CD4-positive, CD25-positive, alpha-beta regulatory T cell (primary cell): ENCODE data around the gene CFAP77. TPM values are rescaled to one million over a fixed set of nuclear protein-coding genes. Genes with fewer than 3 reads are reported as not detected.

Experiments used
- ATAC-seq, 2 donors: fragments of 150-1000 bp; cut with Tn5 transposase; one replicate each; pipeline ENCODE4 v1.10.0; 2021; ENCODE audit warnings: low read depth in 2 of 2, moderate number of reproducible peaks in 2 of 2, moderate library complexity in 1 of 2
- DNase-seq, 3 donors: peaks; one replicate each; pipeline versions ENCODE4 v3.0.0 to v3.0.0-alpha.2; 2012 to 2022; ENCODE audit warnings: mixed read lengths in 1 of 3
- H3K27ac ChIP-seq: one replicate; pipeline ENCODE4 v1.7.0; 2013; ENCODE audit warnings: mild to moderate bottlenecking, low read length; ENCODE audit not compliant: insufficient read depth, poor library complexity, severe bottlenecking
- H3K27me3 ChIP-seq: one replicate; pipeline ENCODE4 v1.7.0; 2013; ENCODE audit warnings: low read length; ENCODE audit not compliant: control insufficient read depth, insufficient read depth
- H3K36me3 ChIP-seq: one replicate; pipeline ENCODE4 v1.7.0; 2013; ENCODE audit warnings: mild to moderate bottlenecking, low read length, moderate library complexity; ENCODE audit not compliant: control insufficient read depth, insufficient read depth
- H3K4me1 ChIP-seq: 2 replicates; pipeline ENCODE4 v1.7.0; 2013; ENCODE audit warnings: mild to moderate bottlenecking, low read length; ENCODE audit not compliant: insufficient read depth, control insufficient read depth, poor library complexity, severe bottlenecking
- H3K4me3 ChIP-seq: one replicate; pipeline ENCODE4 v1.7.0; 2013; ENCODE audit warnings: low read depth, mild to moderate bottlenecking, low read length, moderate library complexity
- H3K9me3 ChIP-seq, 2 experiments: 1 replicate in 1 of 2; 2 replicates in 1 of 2; pipeline ENCODE4 v1.7.0; 2013; ENCODE audit warnings: low read length in 2 of 2, mild to moderate bottlenecking in 1 of 2, moderate library complexity in 1 of 2; ENCODE audit not compliant: control insufficient read depth in 2 of 2
- H3K27ac Mint-ChIP-seq, 3 donors: one replicate each; pipeline ENCODE4 v1.8.0; 2020 to 2022; ENCODE audit warnings: mild to moderate bottlenecking in 3 of 3, mixed read lengths in 3 of 3, moderate library complexity in 2 of 3
- H3K27me3 Mint-ChIP-seq: one replicate; pipeline ENCODE4 v1.8.0; 2022; ENCODE audit warnings: mild to moderate bottlenecking, mixed read lengths
- H3K36me3 Mint-ChIP-seq: one replicate; pipeline ENCODE4 v1.8.0; 2020; ENCODE audit warnings: mixed read lengths
- H3K4me1 Mint-ChIP-seq, 4 donors: one replicate each; pipeline ENCODE4 v1.8.0; 2020 to 2022; ENCODE audit warnings: mixed read lengths in 4 of 4, mild to moderate bottlenecking in 1 of 4
- H3K4me3 Mint-ChIP-seq, 4 donors: one replicate each; pipeline ENCODE4 v1.8.0; 2020 to 2022; ENCODE audit warnings: mild to moderate bottlenecking in 4 of 4, mixed read lengths in 4 of 4, moderate library complexity in 3 of 4
- H3K9me3 Mint-ChIP-seq, 7 donors: one replicate each; pipeline ENCODE4 v1.8.0; 2020 to 2022; ENCODE audit warnings: mixed read lengths in 7 of 7, mild to moderate bottlenecking in 3 of 7, moderate library complexity in 2 of 7
- polyA plus RNA-seq, 4 donors: library from polyadenylated mRNA; unstranded; fragments of 300-500 nt; fragmentation: Illumina TruSeq; gene quantifications; one replicate each; pipeline ENCODE4 v1.2.3, GENCODE V29; 2021
- total RNA-seq: library from RNA; stranded (reverse); gene quantifications from one replicate; pipeline ENCODE4 v1.2.3, GENCODE V29; 2022

CFAP77 gene
- total and polyA plus RNA-seq, 5 donors from 2014 or later, result not detected

DNA sequence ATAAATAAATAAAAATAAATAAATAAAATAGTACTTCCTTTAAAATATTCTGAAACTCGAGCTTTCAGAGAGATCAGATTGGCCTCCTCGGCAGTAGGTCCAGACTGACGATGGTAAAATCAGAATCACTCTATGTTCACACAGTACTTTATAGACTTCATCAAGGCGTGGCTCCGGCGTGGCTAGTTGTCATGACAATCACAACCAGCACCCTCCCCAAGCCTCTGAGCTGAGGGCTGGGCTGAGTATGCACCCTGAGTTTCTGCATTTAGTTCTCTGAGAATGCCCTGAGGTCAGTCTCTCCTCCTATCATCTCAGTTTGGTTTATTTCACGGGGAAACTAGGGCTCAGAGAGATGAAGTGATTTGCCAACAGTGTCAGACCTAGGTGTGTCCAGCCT is 129.1 kb downstream of the CFAP77 start:
- no peak overlapping the region for H3K27ac ChIP-seq
- no peak overlapping the region for H3K4me3 ChIP-seq
- H3K4me1 Mint-ChIP-seq, result peaks cover 0 to 5% (median 0%) of the 10 kb centered on the region in 4 donors
- ATAC-seq, result no peak
- no peak overlapping the region for H3K4me3 Mint-ChIP-seq
- H3K36me3 ChIP-seq, result no peaks in the 10 kb centered on the region
- no peaks in the 10 kb centered on the region for H3K9me3 ChIP-seq
- peaks cover 4% of the 10 kb centered on the region for H3K27me3 Mint-ChIP-seq
- no peak overlapping the region for H3K27ac Mint-ChIP-seq
- no peaks in the 10 kb centered on the region for H3K27me3 ChIP-seq
- H3K9me3 Mint-ChIP-seq, result peaks cover 0 to 6% (median 0%) of the 10 kb centered on the region in 7 donors
- no peaks in the 10 kb centered on the region for H3K4me1 ChIP-seq
- no peak for DNase-seq
- H3K36me3 Mint-ChIP-seq, result peaks cover 8% of the 10 kb centered on the region

DNA sequence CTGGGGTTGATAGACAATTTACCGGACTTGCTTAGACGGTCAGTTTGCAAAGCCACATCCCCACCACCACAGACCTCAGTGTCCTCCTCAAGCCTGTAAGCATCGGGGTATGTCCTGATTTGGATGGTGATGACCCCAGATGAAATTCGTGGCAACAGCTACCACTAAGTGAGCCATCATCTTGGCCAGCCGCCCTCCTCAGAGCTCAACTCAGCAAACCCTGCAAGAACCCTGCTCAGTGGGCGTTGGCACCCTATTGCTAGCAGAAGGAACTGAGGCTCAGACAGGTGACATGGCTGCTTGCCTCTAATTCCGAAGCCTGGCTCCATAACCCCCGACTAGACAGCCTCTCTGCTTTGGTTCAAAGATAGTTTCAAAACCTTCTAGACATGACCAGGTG is 131.0 kb downstream of the CFAP77 start:
- Histone ChIP-seq H3K4me1 (no peaks in the 10 kb centered on the region), H3K27ac (no peak overlapping the region), H3K27me3 (no peaks in the 10 kb centered on the region), H3K4me3 (no peak overlapping the region), H3K36me3 (no peaks in the 10 kb centered on the region), H3K9me3 (no peaks in the 10 kb centered on the region)
- ATAC-seq (no peak), DNase-seq (no peak)
- H3K27me3 Mint-ChIP-seq, result peaks cover 4% of the 10 kb centered on the region
- H3K4me3 Mint-ChIP-seq, result no peak overlapping the region
- peaks cover 5% of the 10 kb centered on the region for H3K36me3 Mint-ChIP-seq
- H3K27ac Mint-ChIP-seq, result no peak overlapping the region
- no peaks in the 10 kb centered on the region for H3K9me3 Mint-ChIP-seq
- H3K4me1 Mint-ChIP-seq, result peaks cover 0 to under 1% (median 0%) of the 10 kb centered on the region in 4 donors

DNA sequence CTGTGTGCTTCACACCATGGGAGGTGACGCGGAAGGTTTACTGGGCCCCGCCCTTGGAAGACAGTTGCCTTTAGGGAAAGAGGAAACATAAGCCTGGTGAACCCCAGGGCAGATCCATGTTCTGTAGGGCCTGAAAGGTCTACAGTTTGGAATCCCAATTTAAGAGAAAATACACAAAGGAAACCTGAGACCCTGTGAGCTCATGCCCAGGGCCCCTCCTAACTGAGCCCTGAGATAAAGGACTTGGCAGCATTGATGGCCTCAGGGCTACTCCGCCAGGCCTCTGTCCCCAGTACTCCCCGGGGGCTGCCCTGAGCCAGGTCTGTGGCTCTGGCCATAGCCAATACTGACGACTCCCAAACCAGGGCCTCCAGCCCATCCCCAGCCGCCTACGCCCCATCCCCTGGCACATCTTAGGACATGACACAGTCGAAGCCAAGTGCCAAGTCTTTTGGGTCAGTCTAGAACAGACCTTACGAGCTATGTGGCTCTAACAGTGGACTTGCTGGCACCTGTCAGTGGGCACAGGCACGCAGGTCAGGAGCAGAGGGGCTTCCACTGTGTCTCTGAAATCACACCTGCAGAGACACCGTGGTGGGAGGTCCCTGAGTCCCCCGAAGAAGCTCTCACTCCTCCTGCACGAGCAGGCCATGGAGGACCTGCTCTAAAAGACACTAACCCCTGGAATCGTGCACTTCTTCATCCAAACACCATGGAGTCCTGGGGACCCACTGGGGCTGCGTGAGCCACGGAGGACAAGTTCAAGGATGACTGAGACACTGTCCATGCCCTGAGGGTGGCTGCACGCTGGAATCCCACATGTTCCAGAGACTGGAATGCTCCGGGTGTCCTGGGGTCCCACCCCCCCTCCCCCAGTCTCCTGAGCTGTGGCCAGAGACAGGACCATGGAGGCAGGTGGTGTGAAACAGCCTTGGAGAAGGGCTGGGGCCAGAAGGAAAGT is 132.1 kb downstream of the CFAP77 start:
- Mint-ChIP-seq H3K4me3 (no peak overlapping the region), H3K4me1 (no peaks in the 10 kb centered on the region), H3K27ac (no peak overlapping the region), H3K27me3 (peaks cover 4% of the 10 kb centered on the region), H3K9me3 (no peaks in the 10 kb centered on the region), H3K36me3 (no peaks in the 10 kb centered on the region)
- Histone ChIP-seq H3K27ac (no peak overlapping the region), H3K9me3 (no peaks in the 10 kb centered on the region), H3K4me1 (no peaks in the 10 kb centered on the region), H3K36me3 (no peaks in the 10 kb centered on the region), H3K27me3 (no peaks in the 10 kb centered on the region), H3K4me3 (no peak overlapping the region)
- no peak for ATAC-seq
- DNase-seq, result no peak

DNA sequence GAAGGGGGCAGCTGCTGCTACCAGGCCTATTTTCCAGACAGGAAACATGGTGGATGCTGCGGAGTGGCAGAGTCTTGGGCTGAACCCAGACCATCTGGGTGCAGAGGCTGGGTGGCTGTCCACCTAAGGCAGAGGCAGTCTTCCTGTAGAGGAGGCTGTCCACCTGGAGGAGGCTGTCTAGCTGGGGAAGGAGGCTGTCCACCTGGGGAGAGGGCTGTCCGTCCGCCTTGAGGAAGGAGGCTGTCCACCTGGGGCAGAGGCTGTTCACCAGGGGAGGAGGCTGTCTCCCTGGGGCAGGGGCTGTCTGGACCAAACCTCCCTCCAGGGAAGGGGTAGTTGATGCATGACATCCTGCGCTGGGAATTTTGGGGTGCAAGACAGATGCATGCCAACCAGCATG is 133.2 kb downstream of the CFAP77 start:
- H3K36me3 ChIP-seq, result no peaks in the 10 kb centered on the region
- Mint-ChIP-seq H3K27me3 (peaks cover 4% of the 10 kb centered on the region), H3K4me3 (no peak overlapping the region), H3K27ac (no peak overlapping the region), H3K4me1 (no peaks in the 10 kb centered on the region), H3K36me3 (no peaks in the 10 kb centered on the region), H3K9me3 (no peaks in the 10 kb centered on the region)
- H3K4me3 ChIP-seq, result no peak overlapping the region
- no peaks in the 10 kb centered on the region for H3K9me3 ChIP-seq
- no peaks in the 10 kb centered on the region for H3K4me1 ChIP-seq
- no peak for ATAC-seq
- DNase-seq, result no peak
- no peaks in the 10 kb centered on the region for H3K27me3 ChIP-seq
- no peak overlapping the region for H3K27ac ChIP-seq

DNA sequence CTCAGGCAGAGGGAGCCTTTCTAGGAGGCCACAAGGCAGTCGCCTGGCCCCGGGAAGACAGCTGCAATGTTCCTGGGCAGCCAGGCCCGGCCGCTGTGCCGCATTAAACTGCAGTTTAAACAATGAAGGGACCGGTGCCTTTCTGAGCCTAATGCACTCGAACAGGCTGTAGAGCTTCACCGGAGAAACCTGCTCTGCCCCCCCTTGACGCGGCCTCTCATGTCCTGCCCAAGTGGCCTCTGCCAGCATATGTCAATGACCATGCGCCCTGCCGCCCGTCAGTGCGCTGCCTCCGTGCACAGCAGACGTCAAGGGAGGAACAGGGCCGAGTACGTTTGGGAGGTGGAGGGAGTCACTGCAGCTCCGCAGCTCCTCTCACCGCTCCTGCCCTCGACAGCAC is 133.9 kb downstream of the CFAP77 start:
- Mint-ChIP-seq H3K36me3 (no peaks in the 10 kb centered on the region), H3K27ac (no peak overlapping the region)

DNA sequence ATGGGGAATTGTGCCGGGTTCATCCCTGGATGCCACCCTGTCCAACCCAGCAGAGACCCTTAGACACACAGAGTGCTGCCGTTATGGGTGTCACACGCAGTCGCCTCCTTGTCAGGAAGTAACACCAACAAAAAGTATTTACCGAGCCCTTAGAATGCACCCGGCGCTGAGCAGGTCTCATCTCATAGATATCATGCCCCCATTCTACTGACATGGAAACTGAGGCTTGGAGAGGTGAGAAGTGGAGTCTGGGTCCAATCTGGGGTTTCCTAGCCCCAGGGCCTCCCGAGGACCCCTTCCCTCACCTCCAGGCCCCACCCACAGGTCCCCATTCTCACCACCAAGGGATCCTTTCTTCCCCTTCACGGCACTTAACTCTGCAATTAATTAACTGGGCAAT is 135.6 kb downstream of the CFAP77 start:
- peaks cover 9% of the 10 kb centered on the region for H3K27me3 Mint-ChIP-seq
- no peaks in the 10 kb centered on the region for H3K36me3 Mint-ChIP-seq
- H3K27ac Mint-ChIP-seq, result no peak overlapping the region
- H3K9me3 Mint-ChIP-seq, result no peaks in the 10 kb centered on the region
- H3K9me3 ChIP-seq, result no peaks in the 10 kb centered on the region
- no peak overlapping the region for H3K4me3 ChIP-seq
- DNase-seq (no peak), ATAC-seq (no peak)
- H3K27me3 ChIP-seq, result no peaks in the 10 kb centered on the region
- H3K36me3 ChIP-seq, result no peaks in the 10 kb centered on the region
- no peak overlapping the region for H3K4me3 Mint-ChIP-seq
- H3K4me1 ChIP-seq, result no peaks in the 10 kb centered on the region
- no peak overlapping the region for H3K27ac ChIP-seq
- no peaks in the 10 kb centered on the region for H3K4me1 Mint-ChIP-seq

More for the DNA sequence above, 133.9 kb downstream of the CFAP77 start:
- no peak overlapping the region for H3K4me3 ChIP-seq
- no peaks in the 10 kb centered on the region for H3K9me3 ChIP-seq
- H3K4me1 Mint-ChIP-seq, result no peaks in the 10 kb centered on the region
- no peaks in the 10 kb centered on the region for H3K9me3 Mint-ChIP-seq
- H3K4me3 Mint-ChIP-seq, result no peak overlapping the region
- H3K27me3 ChIP-seq, result no peaks in the 10 kb centered on the region
- ATAC-seq, result no peak
- no peak overlapping the region for H3K27ac ChIP-seq
- H3K36me3 ChIP-seq, result no peaks in the 10 kb centered on the region
- DNase-seq, result no peak
- H3K27me3 Mint-ChIP-seq, result peaks cover 4% of the 10 kb centered on the region
- no peaks in the 10 kb centered on the region for H3K4me1 ChIP-seq

DNA sequence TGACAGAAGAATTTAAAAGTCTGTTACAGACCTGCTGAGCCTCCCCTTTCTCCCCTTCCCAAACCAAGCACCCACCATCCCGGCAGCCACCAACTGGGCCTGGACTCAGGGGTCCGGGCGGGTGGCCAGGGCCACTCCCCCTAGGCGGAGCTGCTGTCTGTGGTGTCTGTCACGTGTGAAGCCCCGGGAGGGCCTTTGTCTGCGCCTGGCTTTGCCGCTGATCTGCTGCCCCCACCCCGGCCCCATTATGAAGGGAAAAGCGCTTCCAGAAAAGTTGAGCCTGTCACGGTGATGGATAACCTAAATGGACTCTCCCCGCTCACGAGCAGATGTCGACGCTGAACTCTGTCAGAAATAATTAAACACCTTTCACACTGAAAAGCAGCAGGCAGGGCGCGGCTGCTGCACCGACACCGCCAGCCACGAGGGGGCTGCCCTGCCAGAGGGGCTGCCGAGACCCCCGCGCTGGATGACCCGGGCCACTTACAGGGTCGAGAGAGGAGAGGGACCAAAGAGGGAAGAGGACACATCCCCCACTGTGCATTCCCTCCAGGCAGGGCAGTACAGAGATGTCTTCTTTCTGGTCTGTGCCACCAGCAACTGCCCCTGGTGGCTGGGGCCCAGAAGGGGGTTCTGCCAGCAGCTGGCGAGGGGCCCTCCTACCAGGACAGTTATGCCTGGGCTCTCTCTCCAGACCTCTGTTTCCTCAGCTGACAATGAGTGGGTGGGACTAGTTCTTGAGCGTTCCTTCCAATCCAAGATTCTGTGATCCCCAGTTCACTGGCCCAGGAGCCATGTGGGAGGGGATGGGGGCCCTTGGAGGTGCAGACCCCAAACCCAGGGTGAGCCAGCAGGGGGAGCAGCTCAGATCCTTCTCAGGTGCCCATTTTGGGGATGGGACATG is 136.4 kb downstream of the CFAP77 start:
- Histone ChIP-seq H3K9me3 (no peaks in the 10 kb centered on the region), H3K4me3 (no peak overlapping the region), H3K4me1 (no peaks in the 10 kb centered on the region), H3K27me3 (no peaks in the 10 kb centered on the region), H3K27ac (no peak overlapping the region), H3K36me3 (no peaks in the 10 kb centered on the region)
- DNase-seq (no peak), ATAC-seq (no peak)
- Mint-ChIP-seq H3K36me3 (no peaks in the 10 kb centered on the region), H3K27me3 (peaks cover 10% of the 10 kb centered on the region), H3K9me3 (no peaks in the 10 kb centered on the region), H3K27ac (no peak overlapping the region), H3K4me1 (no peaks in the 10 kb centered on the region), H3K4me3 (no peak overlapping the region)
